Measurements from ENCODE around the gene PLEKHA4.
A peak's percentile ranks its signal among the peaks of the same experiment; 100 is the strongest.
"Not testable (repeated sequence)": the region's sequence is repeated elsewhere in the genome, so short reads cannot be mapped to it uniquely, and the experiment has no call there.

The PLEKHA4 gene

DNA sequence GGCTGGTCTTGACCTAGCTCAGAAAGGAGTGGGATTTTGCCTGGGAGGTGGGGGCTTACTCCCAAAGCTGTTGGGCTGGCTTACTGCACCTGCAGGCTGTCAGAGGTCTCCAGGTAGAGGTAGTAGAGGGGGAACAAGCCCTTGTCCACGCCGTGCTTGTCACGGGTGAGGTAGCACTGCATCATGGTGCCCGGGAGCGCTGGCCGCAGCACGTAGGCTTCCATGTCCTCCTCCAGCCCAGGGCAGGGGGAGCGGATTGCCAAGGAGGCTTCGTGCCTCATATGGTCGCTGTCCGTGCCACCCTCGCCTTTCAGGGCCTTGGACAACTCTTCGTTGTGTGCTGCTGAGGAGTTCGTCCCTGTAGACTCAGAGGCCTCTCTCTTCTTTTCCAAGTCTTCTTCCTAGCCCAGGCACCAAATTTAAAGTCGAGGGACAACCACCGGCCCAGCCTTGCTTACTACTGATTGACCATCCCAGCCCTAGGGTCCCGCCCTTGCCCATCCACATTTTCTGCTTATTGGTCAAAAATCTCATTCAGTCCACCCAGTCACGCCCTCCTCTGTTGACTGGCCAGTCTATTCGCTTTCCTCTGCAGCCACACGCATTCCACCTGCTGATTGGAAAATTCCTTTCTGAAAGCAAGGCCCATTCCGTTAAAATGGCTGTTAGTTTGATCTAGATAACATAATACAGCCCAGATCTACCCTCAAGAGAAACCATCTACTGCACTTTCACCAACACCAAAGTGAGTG, 19.6 kb upstream of the PLEKHA4 start:
- DNase-seq (ENCODE audit: low spot score) = no peak

DNA sequence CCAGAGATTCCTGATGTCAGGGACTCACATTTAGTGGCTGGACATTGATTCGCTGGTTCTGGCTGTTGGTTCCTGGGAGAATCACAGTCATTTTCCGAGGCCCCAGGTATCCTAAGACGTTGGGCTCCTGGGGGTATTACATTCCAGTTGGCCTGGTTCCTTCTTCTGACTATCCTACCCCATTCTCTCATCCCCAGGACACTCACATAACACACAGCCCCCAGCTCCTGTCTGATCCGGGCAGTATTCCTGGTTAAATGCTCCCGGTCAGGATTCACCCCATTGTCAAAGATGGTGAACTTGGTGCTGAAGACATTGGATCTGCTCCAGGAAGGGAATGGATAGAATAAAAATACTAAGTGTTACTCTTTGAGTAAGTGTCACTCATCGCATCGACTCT, 15.3 kb upstream of the PLEKHA4 start:
- no peak for DNase-seq (ENCODE audit: low spot score)

DNA sequence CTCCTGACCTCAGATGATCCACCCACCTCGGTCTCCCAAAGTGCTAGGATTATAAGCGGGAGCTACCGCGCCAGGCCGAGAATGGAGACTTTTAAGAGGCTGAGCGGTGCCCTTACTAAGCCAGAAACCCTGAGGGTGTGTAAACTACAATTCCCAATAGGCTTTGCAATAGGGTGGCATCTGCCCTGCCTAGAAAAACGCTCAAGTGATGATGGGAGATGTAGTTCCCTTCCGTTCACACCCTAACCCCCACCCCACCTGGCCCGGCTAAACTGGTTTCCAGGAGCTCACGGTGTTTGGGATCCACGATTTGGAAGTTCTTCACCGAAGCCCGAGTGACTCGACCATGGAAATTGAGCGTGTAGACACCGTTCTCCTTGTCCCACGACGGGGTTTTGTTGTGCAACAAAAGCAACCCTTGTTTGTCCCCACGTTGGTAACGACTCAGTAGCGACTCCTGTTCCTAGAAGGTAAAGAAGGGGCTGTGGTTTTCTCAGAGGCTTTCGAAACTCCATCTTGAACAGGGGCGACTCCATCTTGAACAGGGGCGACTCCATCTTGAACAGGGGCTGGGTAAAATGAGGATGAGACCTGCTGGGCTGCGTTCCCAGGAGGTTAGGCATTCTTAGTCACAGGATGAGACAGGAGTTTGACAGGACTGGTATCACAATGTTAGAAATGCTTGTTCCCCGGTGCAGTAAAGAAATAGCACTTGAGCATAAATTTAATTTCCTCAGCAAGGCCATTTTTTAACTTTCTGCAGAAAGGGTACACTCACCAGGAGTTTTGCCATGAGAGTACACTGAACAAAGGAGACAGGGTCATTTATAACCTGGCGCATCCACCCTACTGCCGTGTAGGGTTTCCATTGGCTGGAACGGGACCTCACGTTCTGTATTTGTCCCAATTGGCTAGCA, 13.6 kb upstream of the PLEKHA4 start:
- no peak for DNase-seq (ENCODE audit: low spot score)

DNA sequence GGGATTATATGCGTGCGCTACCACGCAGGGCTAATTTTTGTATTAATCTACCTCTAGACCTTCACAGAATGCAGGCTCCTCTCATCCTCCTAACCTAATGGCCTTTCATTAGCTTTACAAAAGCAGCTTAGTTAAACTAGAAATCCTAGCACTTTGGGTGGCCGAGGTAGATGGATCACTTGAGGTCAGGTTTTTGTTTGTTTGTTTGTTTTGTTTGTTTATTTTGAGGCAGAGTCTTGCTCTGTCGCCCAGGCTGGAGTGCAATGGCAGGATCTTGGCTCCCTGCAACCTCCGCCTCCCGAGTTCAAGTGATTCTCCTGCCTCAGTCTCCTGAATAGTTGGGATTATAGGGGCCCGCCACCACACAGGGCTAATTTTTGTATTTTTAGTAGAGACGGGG, 11.3 kb upstream of the PLEKHA4 start:
- DNase-seq (ENCODE audit: low spot score) = not testable (repeated sequence)

DNA sequence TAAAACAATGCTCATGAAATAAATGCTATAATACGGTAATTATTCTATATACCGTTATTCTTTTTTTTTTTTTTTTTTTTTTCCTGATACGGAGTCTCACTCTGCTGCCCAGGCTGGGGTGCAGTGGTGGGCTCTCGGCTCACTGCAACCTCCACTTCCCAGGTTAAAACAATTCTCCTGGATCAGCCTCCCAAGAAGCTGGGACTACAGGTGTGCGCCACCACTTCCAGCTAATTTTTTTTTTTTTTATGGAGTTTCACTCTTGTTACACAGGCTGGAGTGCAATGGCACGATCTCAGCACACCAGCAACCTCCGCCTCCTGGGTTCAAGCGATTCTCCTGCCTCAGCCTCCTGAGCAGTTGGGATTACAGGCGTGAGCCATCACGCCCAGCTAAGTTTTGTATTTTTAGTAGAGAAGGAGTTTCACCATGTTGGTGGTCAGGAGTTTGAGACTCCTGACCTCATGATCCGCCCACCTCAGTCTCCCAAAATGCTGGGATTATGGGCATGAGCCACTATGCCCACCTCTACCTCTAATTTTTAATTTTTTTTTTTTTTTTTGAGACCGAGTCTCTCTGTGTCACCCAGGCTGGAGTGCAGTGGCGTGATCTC, 10.7 kb upstream of the PLEKHA4 start:
- no peak for DNase-seq (ENCODE audit: low spot score)

DNA sequence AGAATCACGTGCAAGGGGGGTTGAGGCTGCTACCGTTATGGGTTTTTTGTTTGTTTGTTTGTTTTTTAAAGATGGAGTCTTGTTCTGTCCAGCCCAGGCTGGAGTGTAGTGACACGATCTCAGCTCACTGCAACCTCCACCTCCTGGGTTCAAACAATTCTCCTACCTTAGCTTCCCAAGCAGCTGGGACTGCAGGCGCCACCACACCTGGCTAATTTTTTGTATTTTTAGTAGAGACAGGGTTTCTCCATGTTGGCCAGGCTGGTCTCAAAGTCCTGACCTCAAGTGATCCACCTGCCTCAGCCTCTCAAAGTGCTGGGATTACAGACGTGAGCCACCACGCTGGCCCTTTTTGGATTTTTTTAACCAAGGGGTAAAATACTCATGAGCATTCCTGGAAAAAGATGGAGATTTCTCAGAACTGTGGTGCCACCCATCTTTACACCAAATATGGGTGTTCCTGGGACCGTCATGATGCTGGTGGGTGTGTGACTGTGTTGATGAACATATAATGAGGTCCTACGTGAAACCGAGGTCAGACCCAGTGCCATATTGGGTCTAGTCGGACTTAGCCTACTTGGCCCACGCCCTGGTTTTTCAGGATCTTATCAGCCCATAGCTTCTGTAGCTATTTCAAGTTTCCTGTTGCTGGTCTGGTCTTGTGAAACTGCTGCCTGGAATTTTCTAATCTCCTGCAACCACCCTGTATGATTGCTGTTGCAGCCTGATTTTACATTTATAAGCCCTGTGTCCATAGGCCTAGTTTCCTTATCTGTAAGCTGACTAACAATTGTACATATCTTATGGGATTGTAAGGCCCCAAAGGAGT, 10.0 kb upstream of the PLEKHA4 start:
- no peak for DNase-seq (ENCODE audit: low spot score)

DNA sequence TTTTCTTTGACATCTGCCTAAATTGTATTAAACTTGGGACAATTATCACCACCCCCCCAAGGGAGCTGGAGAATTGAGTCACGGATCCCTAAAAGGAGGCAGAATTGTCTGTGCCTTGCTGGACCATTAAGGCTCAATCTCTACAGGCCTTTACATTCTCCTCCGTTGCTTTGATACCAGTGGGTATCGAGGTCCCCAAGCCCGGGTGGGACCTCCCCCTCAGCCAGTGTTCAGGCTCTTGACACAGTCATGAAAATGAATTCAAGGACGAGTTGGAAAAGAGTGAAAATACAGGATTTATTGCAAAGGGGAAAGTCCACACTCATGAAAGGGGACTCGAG, 9.4 kb upstream of the PLEKHA4 start:
- no peak for DNase-seq (ENCODE audit: low spot score)

DNA sequence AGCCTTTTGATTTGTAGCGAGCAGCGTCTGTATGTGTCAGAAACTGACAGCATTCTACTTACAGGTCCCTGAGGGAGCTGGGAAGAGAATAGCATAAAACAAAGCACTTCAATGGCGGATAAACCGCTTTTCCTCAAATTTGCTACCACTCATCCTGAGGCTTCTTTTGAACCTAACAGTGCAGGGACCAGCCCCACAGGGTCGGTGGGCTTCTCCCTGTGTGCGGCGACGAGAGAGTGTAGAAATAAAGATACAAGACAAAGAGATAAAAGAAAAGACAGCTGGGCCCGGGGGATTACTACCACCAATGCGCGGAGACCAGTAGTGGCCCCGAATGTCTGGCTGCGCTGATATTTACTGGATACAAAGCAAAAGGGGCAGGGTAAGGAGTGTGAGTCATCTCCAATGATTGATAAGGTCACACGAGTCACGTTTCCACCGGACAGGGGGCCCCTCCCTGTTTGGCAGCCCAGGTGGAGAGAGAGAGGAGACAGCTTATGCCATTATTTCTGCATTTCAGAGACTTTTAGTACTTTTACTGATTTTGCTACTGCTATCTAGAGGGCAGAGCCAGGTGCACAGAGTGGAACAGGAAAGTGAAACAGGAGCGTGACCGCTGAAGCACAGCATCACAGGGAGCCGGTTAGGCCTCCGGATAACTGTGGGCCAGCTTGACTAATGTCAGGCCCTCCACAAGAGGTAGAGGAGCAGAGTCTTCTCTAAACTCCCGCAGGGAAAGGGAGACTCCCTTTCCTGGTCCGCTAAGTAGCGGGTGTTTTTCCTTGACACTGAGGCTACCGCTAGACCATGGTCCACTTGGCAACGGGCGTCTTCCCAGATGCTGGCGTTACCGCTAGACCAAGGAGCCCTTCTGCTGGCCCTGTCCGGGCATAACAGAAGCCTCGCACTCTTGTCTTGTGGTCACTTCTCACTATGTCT, 7.9 kb upstream of the PLEKHA4 start:
- DNase-seq (ENCODE audit: low spot score) = not testable (repeated sequence)

DNA sequence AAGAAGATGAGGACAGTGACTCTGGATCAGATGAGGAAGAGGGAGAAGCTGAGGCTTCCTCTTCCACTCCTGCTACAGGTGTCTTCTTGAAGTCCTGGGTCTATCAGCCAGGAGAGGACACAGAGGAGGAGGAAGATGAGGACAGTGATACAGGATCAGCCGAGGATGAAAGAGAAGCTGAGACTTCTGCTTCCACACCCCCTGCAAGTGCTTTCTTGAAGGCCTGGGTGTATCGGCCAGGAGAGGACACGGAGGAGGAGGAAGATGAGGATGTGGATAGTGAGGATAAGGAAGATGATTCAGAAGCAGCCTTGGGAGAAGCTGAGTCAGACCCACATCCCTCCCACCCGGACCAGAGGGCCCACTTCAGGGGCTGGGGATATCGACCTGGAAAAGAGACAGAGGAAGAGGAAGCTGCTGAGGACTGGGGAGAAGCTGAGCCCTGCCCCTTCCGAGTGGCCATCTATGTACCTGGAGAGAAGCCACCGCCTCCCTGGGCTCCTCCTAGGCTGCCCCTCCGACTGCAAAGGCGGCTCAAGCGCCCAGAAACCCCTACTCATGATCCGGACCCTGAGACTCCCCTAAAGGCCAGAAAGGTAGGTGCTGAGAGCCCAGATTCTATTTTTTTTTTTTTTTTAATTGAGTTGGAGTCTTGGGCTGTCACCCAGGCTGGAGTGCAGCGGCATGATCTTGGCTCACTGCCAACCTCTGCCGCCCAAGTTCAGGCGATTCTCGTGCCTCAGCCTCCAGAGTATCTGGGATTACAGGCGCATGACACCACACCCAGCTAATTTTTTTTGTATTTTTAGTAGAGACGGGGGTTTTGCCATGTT, 6.1 kb upstream of the PLEKHA4 start:
- no peak for DNase-seq (ENCODE audit: low spot score)

DNA sequence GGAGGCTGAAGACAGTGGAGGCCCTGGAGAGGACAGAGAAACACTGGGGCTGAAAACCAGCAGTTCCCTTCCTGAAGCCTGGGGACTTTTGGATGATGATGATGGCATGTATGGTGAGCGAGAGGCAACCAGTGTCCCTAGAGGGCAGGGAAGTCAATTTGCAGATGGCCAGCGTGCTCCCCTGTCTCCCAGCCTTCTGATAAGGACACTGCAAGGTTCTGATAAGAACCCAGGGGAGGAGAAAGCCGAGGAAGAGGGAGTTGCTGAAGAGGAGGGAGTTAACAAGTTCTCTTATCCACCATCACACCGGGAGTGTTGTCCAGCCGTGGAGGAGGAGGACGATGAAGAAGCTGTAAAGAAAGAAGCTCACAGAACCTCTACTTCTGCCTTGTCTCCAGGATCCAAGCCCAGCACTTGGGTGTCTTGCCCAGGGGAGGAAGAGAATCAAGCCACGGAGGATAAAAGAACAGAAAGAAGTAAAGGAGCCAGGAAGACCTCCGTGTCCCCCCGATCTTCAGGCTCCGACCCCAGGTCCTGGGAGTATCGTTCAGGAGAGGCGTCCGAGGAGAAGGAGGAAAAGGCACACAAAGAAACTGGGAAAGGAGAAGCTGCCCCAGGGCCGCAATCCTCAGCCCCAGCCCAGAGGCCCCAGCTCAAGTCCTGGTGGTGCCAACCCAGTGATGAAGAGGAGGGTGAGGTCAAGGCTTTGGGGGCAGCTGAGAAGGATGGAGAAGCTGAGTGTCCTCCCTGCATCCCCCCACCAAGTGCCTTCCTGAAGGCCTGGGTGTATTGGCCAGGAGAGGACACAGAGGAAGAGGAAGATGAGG, 5.3 kb upstream of the PLEKHA4 start:
- no peak for DNase-seq (ENCODE audit: low spot score)

DNA sequence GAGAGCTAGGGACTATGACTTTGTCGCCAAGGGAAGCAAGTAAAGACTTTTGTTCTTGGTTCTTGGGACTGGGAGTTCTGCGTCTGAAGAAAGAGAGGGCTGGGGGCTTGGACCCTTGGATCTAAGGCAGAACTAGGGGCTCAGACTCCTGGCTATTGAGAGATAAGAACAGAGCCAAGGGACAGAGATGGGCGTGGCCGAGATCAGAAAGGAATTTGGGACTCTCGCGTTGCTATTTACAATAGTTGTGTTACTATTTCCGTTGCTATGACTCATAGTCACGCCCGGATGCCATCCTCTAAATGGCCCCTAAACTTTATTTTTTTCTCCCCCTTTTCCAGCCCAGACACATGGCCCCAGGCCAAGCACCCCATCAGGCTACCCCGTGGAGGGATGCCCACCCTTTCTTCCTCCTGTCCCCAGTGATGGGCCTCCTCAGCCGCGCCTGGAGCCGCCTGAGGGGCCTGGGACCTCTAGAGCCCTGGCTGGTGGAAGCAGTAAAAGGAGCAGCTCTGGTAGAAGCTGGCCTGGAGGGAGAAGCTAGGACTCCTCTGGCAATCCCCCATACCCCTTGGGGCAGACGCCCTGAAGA, 4.6 kb upstream of the PLEKHA4 start:
- DNase-seq (ENCODE audit: low spot score) = peak; percentile 93

DNA sequence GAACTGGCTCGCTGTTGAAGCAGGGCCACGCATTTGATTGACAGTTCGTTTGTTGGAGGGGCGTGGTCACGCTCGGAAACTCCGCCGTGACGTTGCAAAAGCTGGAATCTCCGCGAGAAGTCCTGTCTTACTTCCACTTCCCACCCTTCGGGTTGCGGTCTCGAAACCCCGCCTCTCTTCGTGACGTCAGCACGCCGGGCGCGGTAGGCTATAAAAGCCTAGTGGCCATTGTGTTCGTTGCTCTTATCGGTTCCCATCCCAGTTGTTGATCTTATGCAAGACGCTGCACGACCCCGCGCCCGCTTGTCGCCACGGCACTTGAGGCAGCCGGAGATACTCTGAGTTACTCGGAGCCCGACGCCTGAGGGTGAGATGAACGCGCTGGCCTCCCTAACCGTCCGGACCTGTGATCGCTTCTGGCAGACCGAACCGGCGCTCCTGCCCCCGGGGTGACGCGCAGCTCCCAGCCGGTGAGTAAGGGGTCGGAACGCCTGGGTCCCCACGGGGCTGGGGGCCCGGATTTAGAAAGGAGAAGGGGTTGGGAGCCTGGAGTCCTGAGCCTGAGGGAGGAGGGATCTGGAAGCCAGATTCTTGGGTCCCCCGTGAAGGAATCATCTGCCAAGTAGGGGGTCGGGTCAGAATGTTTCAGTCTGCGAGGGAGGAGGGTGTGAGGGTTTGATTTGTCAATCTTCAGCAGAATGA, 3.9 kb upstream of the PLEKHA4 start, which contains the start of gene PPP1R15A:
TSS of gene PPP1R15A (plus strand) at position 240 of the 702 bp plus-strand sequence. CDS start 813 bp downstream, outside the sequence.
- peak; percentile 95 for DNase-seq (ENCODE audit: low spot score)

DNA sequence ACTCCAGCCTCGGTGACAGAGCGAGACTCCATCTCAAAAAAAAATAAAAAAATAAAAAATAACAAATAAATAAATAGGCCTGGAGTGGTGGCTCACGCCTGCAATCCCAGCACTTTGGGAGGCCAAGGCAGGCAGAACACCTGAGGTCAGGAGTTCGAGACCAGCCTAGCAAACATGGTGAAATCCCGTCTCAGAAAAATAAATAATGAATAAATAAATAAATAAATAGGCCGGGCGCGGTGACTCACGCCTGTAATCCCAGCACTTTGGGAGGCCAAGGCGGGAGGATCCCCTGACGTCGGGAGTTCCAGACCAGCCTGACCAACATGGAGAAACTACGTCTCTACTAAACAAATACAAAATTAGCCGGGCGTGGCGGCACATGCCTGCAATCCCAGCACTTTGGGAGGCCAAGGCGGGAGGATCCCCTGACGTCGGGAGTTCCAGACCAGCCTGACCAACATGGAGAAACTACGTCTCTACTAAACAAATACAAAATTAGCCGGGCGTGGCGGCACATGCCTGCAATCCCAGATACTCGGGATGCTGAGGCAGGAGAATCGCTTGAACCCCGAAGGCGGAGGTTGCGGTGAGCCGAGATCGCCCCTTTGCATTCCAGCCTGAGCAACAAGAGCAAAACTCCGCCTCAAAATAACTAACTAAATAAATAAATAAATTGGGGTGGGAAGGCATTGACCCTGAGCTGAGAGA, 3.2 kb upstream of the PLEKHA4 start:
- DNase-seq (ENCODE audit: low spot score) = not testable (repeated sequence)

DNA sequence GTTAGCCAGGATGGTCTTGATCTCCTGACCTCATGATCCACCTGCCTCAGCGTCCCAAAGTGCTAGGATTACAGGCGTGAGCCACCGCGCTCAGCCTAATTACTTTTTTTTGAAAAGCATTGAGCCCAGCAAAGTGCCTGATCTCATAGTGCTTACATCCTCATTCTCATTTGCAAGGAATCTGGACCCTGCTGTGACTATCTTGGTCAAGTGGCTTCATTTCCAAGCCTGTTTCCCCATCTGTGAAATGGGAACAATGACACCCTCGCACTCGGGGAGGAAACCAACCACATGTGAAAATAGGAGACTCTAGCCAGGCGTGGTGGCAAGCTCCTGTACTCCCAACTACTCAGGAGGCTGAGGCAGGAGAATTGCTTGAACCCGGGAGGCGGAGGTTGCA, 1.6 kb upstream of the PLEKHA4 start:
- DNase-seq (ENCODE audit: low spot score) = no peak

DNA sequence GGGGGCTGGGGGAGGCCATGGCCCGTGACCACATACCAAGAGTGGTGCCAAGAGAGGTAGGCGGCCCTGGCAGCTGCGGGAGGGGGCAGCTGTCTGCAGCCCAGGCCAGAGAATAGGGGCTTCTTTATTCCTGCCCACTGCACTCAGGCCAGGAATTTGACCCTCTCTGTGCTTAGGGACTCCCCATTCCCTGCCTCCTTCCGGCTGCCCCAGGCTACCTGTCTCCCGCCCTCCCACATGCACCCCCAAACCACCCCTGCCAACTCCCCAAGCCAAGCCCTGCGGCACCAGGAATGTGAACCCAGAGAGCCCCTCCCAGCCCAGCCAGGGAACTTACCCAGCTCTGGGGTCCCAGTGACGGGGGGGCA, 687 bp downstream of the PLEKHA4 start:
- no peak for DNase-seq (ENCODE audit: low spot score)

DNA sequence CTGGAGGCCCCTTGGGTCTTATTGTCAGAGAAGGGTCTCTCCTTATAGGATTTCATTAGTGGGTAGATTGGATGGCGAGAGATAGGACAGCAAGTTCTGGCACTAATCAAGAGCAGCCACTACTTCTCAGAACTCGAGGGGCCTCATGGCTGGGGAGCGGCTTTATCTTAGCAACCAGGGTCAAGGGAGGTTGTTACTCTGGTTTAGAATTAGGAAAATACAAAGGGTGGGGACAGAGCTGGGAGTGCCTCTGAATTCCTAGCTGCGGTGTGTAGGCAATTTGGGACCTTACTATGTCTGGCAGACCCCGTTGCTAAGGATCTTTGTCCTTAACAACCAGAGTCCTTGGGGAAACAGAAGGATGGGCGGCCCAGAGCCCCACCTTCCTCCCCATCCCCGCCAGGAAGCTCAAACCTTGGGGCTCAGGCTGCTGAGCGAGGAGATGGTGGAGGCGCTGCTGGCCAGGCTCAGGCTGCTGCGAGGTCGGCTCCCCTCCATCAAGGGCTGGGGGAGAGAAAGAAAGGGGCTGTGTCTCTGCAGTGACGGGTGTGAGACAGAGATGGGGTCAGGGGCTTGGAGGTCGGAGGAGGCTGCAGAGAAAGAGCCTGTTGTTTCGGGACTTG, 1.2 kb downstream of the PLEKHA4 start:
- no peak for DNase-seq (ENCODE audit: low spot score)

DNA sequence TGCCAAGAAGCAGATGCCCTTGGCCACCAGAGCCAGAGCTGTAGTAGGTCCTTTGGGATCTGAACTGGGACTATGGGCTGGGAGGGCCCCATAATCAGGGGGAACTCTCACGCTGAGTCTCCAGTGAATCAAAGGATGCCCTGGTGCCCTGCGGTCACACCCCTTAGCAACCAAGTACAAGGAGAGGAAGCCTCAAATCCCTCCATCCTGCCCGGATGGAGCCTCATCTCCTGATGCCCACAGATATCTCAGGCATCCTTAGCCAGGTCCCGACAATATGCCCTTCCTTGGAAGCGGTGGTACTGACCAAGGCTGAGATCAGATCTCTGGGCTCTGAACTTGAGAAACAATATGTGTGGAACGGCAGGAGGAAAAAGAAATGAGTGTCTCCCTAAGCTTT, 1.7 kb downstream of the PLEKHA4 start:
- no peak for DNase-seq (ENCODE audit: low spot score)

Data from HuH-7.5 (cell line).